Motor neuron (in vitro differentiated cells): ENCODE data around the gene PCDH10. TPM values are rescaled to one million over a fixed set of nuclear protein-coding genes. Genes with fewer than 3 reads are reported as not detected.

ENCODE experiments used
- ATAC-seq, 8 experiments: fragments of 200-7000 bp; cut with Tn5 transposase; replicated peaks in 6 of 8; 2 replicates each; pipeline ENCODE4 v1.8.0; 2021; ENCODE audit warnings: mild to moderate bottlenecking in 8 of 8, moderate library complexity in 8 of 8
- H3K27ac ChIP-seq, 2 donors: fragments of 250-450 bp; sonication (Bioruptor Pico); 2 replicates each; pipeline ENCODE4 v1.9.0; 2021; ENCODE audit warnings: antibody characterized with exemption in 2 of 2, mild to moderate bottlenecking in 2 of 2, moderate library complexity in 1 of 2
- H3K4me1 ChIP-seq, 2 donors: fragments of 250-450 bp; sonication (Bioruptor Pico); replicated peaks in 1 of 2; 2 replicates each; pipeline ENCODE4 v1.6.1; 2021; ENCODE audit warnings: antibody characterized with exemption in 2 of 2, mild to moderate bottlenecking in 2 of 2, moderate library complexity in 1 of 2
- H3K4me3 ChIP-seq, 5 donors: fragments of 250-450 bp; sonication (Bioruptor Pico); 2 replicates each; pipeline ENCODE4 v1.9.0; 2021; ENCODE audit warnings: antibody characterized with exemption in 5 of 5, mild to moderate bottlenecking in 5 of 5, moderate library complexity in 4 of 5
- WGBS, 10 experiments: fragments of 450-650 bp; shearing (Covaris generic); methylation state at CpG; one replicate each; pipeline ENCODE4 v1.0.0; 2022; 5-methylcytosine and 5-hydroxymethylcytosine counted together
- in situ Hi-C, 9 experiments: fragments of 400-800 bp; cut with MboI; loops; one replicate each; pipeline ENCODE4 v1.15.0; 2021; ENCODE audit warnings: low sequenced_read_pairs in 9 of 9, low pct_unique_long_range_greater_than_20kb in 2 of 9; ENCODE audit not compliant: unreplicated experiment in 9 of 9
- total RNA-seq, 8 experiments: library from RNA; unstranded; fragments of 300-600 nt; gene quantifications; 2 replicates each; pipeline versions ENCODE4 v1.2.3 to v1.2.4, GENCODE V29; 2022

Gene PCDH10
- total RNA-seq, 8 experiments from 2014 or later, result 0.36 to 20.8 (median 10.8) TPM

GRCh38 chr4:133145758-133146573 lies 3.1 kb upstream of the PCDH10 start:
- Histone ChIP-seq H3K4me3 (peak overlapping the region; percentile 41 to 56 (median 49)), H3K4me1 (no peaks in the 10 kb centered on the region), H3K27ac (no peak overlapping the region)
- in situ Hi-C loops, result no loop called here
- 0 to 53% (median 7%) methylated on average over 1 to 10 of the region's 10 CpGs; no CpG with 5 or more reads in 1 of the 10 experiments for WGBS, 10 experiments
- no peak for ATAC-seq

- no peak overlapping the region for H3K27ac ChIP-seq
- 0 to 4% (median 1%) methylated on average over 3 to 15 of the region's 29 CpGs; no CpG with 5 or more reads in 1 of the 10 experiments for WGBS, 10 experiments
These were observed 2.4 kb upstream of the PCDH10 start for GRCh38 chr4:133146574-133147241.

DNA sequence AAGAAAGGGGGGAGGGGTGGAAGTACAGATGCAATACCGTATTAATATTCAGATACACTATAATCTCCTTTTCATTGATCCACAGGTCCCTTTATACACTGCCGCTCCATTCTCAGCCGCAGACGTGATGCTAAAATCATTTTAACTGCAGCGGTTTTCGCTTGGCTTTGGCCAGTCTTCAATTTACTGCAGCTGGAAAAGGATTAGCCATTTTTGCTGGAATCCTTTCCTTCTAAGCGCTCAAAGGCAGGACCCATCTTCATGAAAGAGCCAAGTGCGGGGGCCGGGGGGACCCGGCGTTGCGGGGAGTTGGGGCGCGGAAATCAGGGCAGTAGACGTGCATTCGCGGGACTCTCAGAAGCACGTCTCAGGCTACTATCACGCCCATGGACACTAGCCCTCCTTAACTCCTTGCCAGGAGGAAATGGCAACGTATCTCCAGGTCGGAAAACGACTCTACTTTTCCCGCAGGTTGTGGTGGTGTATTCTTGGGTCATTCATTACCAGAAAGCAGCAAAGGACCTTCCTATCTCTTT lies 1.7 kb upstream of the PCDH10 start:
- Histone ChIP-seq H3K4me3 (peak overlapping the region; percentile 41 to 56 (median 49)), H3K4me1 (no peaks in the 10 kb centered on the region), H3K27ac (no peak overlapping the region)
- in situ Hi-C loops, result no loop called here
- no peak for ATAC-seq
- WGBS, 10 experiments, result 0 to 3% (median 0%) methylated on average over 1 to 8 of the region's 23 CpGs; no CpG with 5 or more reads in 4 of the 10 experiments

More at GRCh38 chr4:133146574-133147241, 2.4 kb upstream of the PCDH10 start:
- H3K4me3 ChIP-seq, result peak overlapping the region; percentile 41 to 56 (median 49)
- ATAC-seq, result peak; percentile 6 to 64 (median 16)
- in situ Hi-C loops, result no loop called here
- no peaks in the 10 kb centered on the region for H3K4me1 ChIP-seq

DNA sequence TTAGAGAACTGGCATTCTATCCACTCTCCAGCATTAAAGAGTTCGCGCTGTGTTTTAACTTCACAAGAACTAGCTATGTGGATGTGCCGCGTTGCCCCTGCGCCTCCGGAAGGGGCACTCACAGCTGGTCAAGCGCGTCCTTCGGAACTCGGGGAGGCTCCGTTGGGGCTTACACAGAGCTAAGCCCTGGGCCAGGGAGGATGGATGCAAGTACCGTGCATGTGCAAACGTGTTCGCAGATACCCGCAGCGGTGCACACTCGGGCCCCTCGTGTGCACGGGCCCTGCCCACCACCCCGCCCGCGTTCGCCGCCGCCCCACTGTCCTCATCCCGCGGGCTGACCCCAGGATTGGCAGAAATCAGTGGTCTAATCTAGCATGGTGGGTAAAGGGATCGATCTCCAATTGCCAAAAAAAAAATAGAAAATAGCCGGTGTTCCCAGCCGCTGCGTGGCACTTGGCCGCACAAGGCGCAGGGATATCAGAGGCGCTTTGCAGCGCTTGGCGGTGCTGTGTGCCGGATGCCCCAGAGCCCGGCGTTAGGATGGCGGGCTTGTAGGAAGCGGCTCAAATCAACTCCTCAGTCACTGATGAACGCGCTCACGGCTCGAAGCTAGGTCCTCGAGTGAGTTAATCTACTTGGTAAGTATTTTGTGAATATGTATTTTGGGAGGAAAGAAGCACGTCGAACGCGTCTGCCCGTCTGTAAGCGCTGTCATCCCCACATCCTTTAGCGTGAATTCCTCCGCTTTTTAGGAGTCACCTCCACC lies 989 bp upstream of the PCDH10 start:
- H3K4me1 ChIP-seq, result no peaks in the 10 kb centered on the region
- H3K27ac ChIP-seq, result no peak overlapping the region
- in situ Hi-C loops, result no loop called here
- WGBS, 10 experiments, result 0 to 35% (median 0%) methylated on average over 3 to 19 of the region's 54 CpGs; no CpG with 5 or more reads in 3 of the 10 experiments
- ATAC-seq, result peak in 6 of 8 experiments; percentile 4 to 18 (median 10)
- H3K4me3 ChIP-seq, result peak overlapping the region; percentile 41 to 56 (median 49)

- Histone ChIP-seq H3K4me3 (peak overlapping the region; percentile 41 to 56 (median 49)), H3K4me1 (no peaks in the 10 kb centered on the region), H3K27ac (no peak overlapping the region)
- no peak for ATAC-seq
- in situ Hi-C loops, result no loop called here
- WGBS, 10 experiments, result 0 to 13% (median 2%) methylated on average over 4 to 8 of the region's 8 CpGs; no CpG with 5 or more reads in 1 of the 10 experiments
These were observed 236 bp downstream of the PCDH10 start for GRCh38 chr4:133149364-133149695.

DNA sequence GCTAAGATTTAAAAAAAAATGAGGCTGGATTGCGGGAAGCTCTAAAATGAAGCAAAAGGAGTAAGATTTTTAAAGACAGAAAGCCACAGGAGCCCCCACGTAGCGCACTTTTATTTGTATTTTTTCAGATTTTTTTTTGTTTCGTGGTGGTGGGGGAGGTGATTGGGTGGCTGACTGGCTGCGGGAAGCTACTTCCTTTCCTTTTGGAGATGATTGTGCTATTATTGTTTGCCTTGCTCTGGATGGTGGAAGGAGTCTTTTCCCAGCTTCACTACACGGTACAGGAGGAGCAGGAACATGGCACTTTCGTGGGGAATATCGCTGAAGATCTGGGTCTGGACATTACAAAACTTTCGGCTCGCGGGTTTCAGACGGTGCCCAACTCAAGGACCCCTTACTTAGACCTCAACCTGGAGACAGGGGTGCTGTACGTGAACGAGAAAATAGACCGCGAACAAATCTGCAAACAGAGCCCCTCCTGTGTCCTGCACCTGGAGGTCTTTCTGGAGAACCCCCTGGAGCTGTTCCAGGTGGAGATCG lies 908 bp downstream of the PCDH10 start:
- Histone ChIP-seq H3K4me3 (peak overlapping the region; percentile 41 to 56 (median 49)), H3K4me1 (peaks cover 0 to 2% of the 10 kb centered on the region in 2 donors), H3K27ac (no peak overlapping the region)
- no peak for ATAC-seq
- WGBS, 10 experiments, result 0 to 25% (median 2%) methylated on average over 2 to 15 of the region's 17 CpGs; no CpG with 5 or more reads in 1 of the 10 experiments
- in situ Hi-C loops, result no loop called here

GRCh38 chr4:133150486-133151340 lies 1.6 kb downstream of the PCDH10 start:
- in situ Hi-C loops, result no loop called here
- Histone ChIP-seq H3K4me1 (peaks cover 0 to 2% of the 10 kb centered on the region in 2 donors), H3K27ac (no peak overlapping the region), H3K4me3 (peak overlapping the region; percentile 41 to 56 (median 49))
- 0 to 16% (median 0%) methylated on average over 3 to 12 of the region's 63 CpGs; no CpG with 5 or more reads in 5 of the 10 experiments for WGBS, 10 experiments
- peak in 5 of 8 experiments; percentile 6 to 23 (median 14) for ATAC-seq

DNA sequence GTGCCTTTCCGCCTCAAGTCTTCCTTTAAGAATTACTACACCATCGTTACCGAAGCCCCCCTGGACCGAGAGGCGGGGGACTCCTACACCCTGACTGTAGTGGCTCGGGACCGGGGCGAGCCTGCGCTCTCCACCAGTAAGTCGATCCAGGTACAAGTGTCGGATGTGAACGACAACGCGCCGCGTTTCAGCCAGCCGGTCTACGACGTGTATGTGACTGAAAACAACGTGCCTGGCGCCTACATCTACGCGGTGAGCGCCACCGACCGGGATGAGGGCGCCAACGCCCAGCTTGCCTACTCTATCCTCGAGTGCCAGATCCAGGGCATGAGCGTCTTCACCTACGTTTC lies 2.2 kb downstream of the PCDH10 start:
- peak in 6 of 8 experiments; percentile 0 to 25 (median 18) for ATAC-seq
- in situ Hi-C loops, result no loop called here
- WGBS, 10 experiments, result 0 to 6% (median 0%) methylated on average over 3 to 19 of the region's 31 CpGs; no CpG with 5 or more reads in 6 of the 10 experiments
- Histone ChIP-seq H3K27ac (peak overlapping the region in 1 of 2 donors; percentile 0), H3K4me3 (peak overlapping the region; percentile 41 to 56 (median 49)), H3K4me1 (peaks cover 0 to 2% of the 10 kb centered on the region in 2 donors)

DNA sequence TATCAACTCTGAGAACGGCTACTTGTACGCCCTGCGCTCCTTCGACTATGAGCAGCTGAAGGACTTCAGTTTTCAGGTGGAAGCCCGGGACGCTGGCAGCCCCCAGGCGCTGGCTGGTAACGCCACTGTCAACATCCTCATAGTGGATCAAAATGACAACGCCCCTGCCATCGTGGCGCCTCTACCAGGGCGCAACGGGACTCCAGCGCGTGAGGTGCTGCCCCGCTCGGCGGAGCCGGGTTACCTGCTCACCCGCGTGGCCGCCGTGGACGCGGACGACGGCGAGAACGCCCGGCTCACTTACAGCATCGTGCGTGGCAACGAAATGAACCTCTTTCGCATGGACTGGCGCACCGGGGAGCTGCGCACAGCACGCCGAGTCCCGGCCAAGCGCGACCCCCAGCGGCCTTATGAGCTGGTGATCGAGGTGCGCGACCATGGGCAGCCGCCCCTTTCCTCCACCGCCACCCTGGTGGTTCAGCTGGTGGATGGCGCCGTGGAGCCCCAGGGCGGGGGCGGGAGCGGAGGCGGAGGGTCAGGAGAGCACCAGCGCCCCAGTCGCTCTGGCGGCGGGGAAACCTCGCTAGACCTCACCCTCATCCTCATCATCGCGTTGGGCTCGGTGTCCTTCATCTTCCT lies 2.7 kb downstream of the PCDH10 start:
- 0 to 2% (median 0%) methylated on average over 3 to 24 of the region's 62 CpGs; no CpG with 5 or more reads in 3 of the 10 experiments for WGBS, 10 experiments
- in situ Hi-C loops, result no loop called here
- H3K4me1 ChIP-seq, result peaks cover 0 to 2% of the 10 kb centered on the region in 2 donors
- peak in 6 of 8 experiments; percentile 9 to 63 (median 58) for ATAC-seq
- peak overlapping the region; percentile 41 to 56 (median 49) for H3K4me3 ChIP-seq
- peak overlapping the region in 1 of 2 donors; percentile 0 for H3K27ac ChIP-seq

DNA sequence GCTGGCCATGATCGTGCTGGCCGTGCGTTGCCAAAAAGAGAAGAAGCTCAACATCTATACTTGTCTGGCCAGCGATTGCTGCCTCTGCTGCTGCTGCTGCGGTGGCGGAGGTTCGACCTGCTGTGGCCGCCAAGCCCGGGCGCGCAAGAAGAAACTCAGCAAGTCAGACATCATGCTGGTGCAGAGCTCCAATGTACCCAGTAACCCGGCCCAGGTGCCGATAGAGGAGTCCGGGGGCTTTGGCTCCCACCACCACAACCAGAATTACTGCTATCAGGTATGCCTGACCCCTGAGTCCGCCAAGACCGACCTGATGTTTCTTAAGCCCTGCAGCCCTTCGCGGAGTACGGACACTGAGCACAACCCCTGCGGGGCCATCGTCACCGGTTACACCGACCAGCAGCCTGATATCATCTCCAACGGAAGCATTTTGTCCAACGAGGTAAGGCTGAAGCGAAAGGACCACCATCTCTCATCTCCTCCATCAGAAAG lies 3.3 kb downstream of the PCDH10 start:
- in situ Hi-C loops, result no loop called here
- Histone ChIP-seq H3K4me1 (peaks cover 0 to 2% of the 10 kb centered on the region in 2 donors), H3K27ac (no peak overlapping the region), H3K4me3 (peak overlapping the region; percentile 41 to 56 (median 49))
- ATAC-seq, result peak in 5 of 8 experiments; percentile 4 to 18 (median 17)
- WGBS, 10 experiments, result 0 to 1% (median 0%) methylated on average over 2 to 13 of the region's 26 CpGs; no CpG with 5 or more reads in 4 of the 10 experiments
